H9 (cell line): ENCODE results near the gene ME3. TPM values are rescaled to one million over a fixed set of nuclear protein-coding genes. Genes with fewer than 3 reads are reported as not detected.

ENCODE experiments used
- DNase-seq: peaks from one replicate; pipeline ENCODE4 v3.0.0-alpha.2; 2017
- H2AFZ ChIP-seq: one replicate; pipeline ENCODE4 v1.6.1; 2013; ENCODE audit warnings: mild to moderate bottlenecking, low read length, control low read depth, moderate library complexity
- H2AK5ac ChIP-seq: 2 replicates; pipeline ENCODE4 v1.6.1; 2013; ENCODE audit warnings: low read length, control low read depth, mixed read lengths; ENCODE audit not compliant: insufficient read length
- H2BK120ac ChIP-seq: one replicate; pipeline ENCODE4 v1.6.1; 2013; ENCODE audit warnings: low read depth, mild to moderate bottlenecking, low read length, control low read depth, inconsistent platforms; ENCODE audit not compliant: poor library complexity, severe bottlenecking
- H2BK12ac ChIP-seq: 2 replicates; pipeline ENCODE4 v1.6.1; 2013; ENCODE audit warnings: low read length, control low read depth, mixed read lengths, low read depth; ENCODE audit not compliant: insufficient read length
- H2BK15ac ChIP-seq: 2 replicates; pipeline ENCODE4 v1.6.1; 2013; ENCODE audit warnings: low read depth, low read length, control low read depth
- H2BK20ac ChIP-seq: one replicate; pipeline ENCODE4 v1.6.1; 2013; ENCODE audit warnings: low read depth, mild to moderate bottlenecking, low read length, control low read depth, inconsistent platforms; ENCODE audit not compliant: poor library complexity, severe bottlenecking
- H2BK5ac ChIP-seq: 2 replicates; pipeline ENCODE4 v1.6.1; 2013; ENCODE audit warnings: low read length, control low read depth, mixed read lengths; ENCODE audit not compliant: insufficient read length
- H3K14ac ChIP-seq: 2 replicates; pipeline ENCODE4 v1.6.1; 2013; ENCODE audit warnings: low read length, control low read depth; ENCODE audit not compliant: insufficient read depth
- H3K18ac ChIP-seq: 2 replicates; pipeline ENCODE4 v1.6.1; 2013; ENCODE audit warnings: low read depth, mild to moderate bottlenecking, mixed read lengths, low read length, control low read depth; ENCODE audit not compliant: insufficient read length
- H3K23ac ChIP-seq: 2 replicates; pipeline ENCODE4 v1.6.1; 2013; ENCODE audit warnings: low read length, control low read depth, mixed read lengths, low read depth; ENCODE audit not compliant: insufficient read length
- H3K23me2 ChIP-seq: 2 replicates; pipeline ENCODE4 v1.6.1; 2013; ENCODE audit warnings: low read depth, mild to moderate bottlenecking, mixed read lengths, low read length, control low read depth; ENCODE audit not compliant: insufficient read length, poor library complexity, severe bottlenecking
- H3K27ac ChIP-seq: 2 replicates; pipeline ENCODE4 v1.5.1; 2013; ENCODE audit warnings: low read length, control low read depth, mixed read lengths, low read depth; ENCODE audit not compliant: insufficient read length
- H3K27me3 ChIP-seq: 2 replicates; pipeline ENCODE4 v1.6.1; 2013; ENCODE audit warnings: low read length, control low read depth, inconsistent platforms; ENCODE audit not compliant: insufficient read depth
- H3K4ac ChIP-seq: 2 replicates; pipeline ENCODE4 v1.6.1; 2013; ENCODE audit warnings: low read depth, mild to moderate bottlenecking, control low read depth, inconsistent platforms, low read length, moderate library complexity
- H3K4me1 ChIP-seq: 2 replicates; pipeline ENCODE4 v1.6.1; 2013; ENCODE audit warnings: low read length, control low read depth, inconsistent platforms; ENCODE audit not compliant: insufficient read depth
- H3K4me2 ChIP-seq: 2 replicates; pipeline ENCODE4 v1.6.1; 2013; ENCODE audit warnings: low read length, control low read depth, mixed read lengths; ENCODE audit not compliant: insufficient read length, insufficient read depth
- H3K56ac ChIP-seq: 2 replicates; pipeline ENCODE4 v1.6.1; 2013; ENCODE audit warnings: low read depth, mild to moderate bottlenecking, mixed read lengths, low read length, control low read depth; ENCODE audit not compliant: insufficient read length
- H3K79me1 ChIP-seq: 2 replicates; pipeline ENCODE4 v1.6.1; 2013; ENCODE audit warnings: low read depth, mild to moderate bottlenecking, moderate library complexity, low read length, control low read depth, inconsistent platforms; ENCODE audit not compliant: insufficient read depth, poor library complexity, severe bottlenecking
- H3K79me2 ChIP-seq: 2 replicates; pipeline ENCODE4 v1.6.1; 2013; ENCODE audit warnings: low read length, control low read depth, inconsistent platforms; ENCODE audit not compliant: insufficient read depth
- H3K9ac ChIP-seq: 2 replicates; pipeline ENCODE4 v1.6.1; 2013; ENCODE audit warnings: low read length, control low read depth, mixed read lengths; ENCODE audit not compliant: insufficient read length; ENCODE audit errors: extremely low read depth
- H3K9me3 ChIP-seq: one replicate; pipeline ENCODE4 v1.6.1; 2013; ENCODE audit warnings: low read depth, low read length, inconsistent platforms; ENCODE audit not compliant: control insufficient read depth
- H3T11ph ChIP-seq: one replicate; pipeline ENCODE4 v1.6.1; 2013; ENCODE audit warnings: mild to moderate bottlenecking, low read length, control low read depth, inconsistent platforms
- H4K20me1 ChIP-seq: one replicate; pipeline ENCODE4 v1.6.1; 2013; ENCODE audit not compliant: control insufficient read depth, insufficient read length, insufficient read depth
- H4K5ac ChIP-seq: 2 replicates; pipeline ENCODE4 v1.6.1; 2013; ENCODE audit warnings: low read depth, mild to moderate bottlenecking, mixed read lengths, low read length, control low read depth; ENCODE audit not compliant: insufficient read length
- H4K8ac ChIP-seq: replicated peaks from 2 replicates; pipeline ENCODE4 v1.6.1; 2013; ENCODE audit warnings: low read length, control low read depth, mixed read lengths, low read depth; ENCODE audit not compliant: insufficient read length
- H4K91ac ChIP-seq: 2 replicates; pipeline ENCODE4 v1.6.1; 2013; ENCODE audit warnings: low read depth, mild to moderate bottlenecking, moderate library complexity, mixed read lengths, low read length, control low read depth; ENCODE audit not compliant: insufficient read length
- H3K27ac Mint-ChIP-seq, 3 experiments: 2 replicates in 2 of 3; 3 replicates in 1 of 3; pipeline ENCODE4 v1.8.0; 2020 to 2021; ENCODE audit warnings: mixed read lengths in 3 of 3, mild to moderate bottlenecking in 1 of 3, moderate library complexity in 1 of 3
- H3K27me3 Mint-ChIP-seq: 2 replicates; pipeline ENCODE4 v1.8.0; 2021; ENCODE audit warnings: low read depth, mild to moderate bottlenecking, moderate library complexity, mixed read lengths
- H3K36me3 Mint-ChIP-seq, 3 experiments: 2 replicates in 2 of 3; 3 replicates in 1 of 3; pipeline ENCODE4 v1.8.0; 2020 to 2021; ENCODE audit warnings: low read depth in 3 of 3, mixed read lengths in 3 of 3; ENCODE audit not compliant: insufficient read depth in 1 of 3
- H3K4me1 Mint-ChIP-seq, 2 experiments: 2 replicates each; pipeline ENCODE4 v1.8.0; 2020; ENCODE audit warnings: mixed read lengths in 2 of 2
- H3K4me3 Mint-ChIP-seq, 2 experiments: 2 replicates in 1 of 2; 3 replicates in 1 of 2; pipeline ENCODE4 v1.8.0; 2020 to 2021; ENCODE audit warnings: mild to moderate bottlenecking in 2 of 2, mixed read lengths in 2 of 2, moderate library complexity in 1 of 2
- H3K9me3 Mint-ChIP-seq, 2 experiments: 2 replicates in 1 of 2; 3 replicates in 1 of 2; pipeline ENCODE4 v1.8.0; 2020; ENCODE audit warnings: mild to moderate bottlenecking in 2 of 2, mixed read lengths in 2 of 2, moderate library complexity in 1 of 2
- CTCF ChIP-seq: fragments of 200-600 bp; sonication (generic); conservative IDR thresholded peaks from 3 replicates; pipeline ENCODE4 v1.8.0; 2021; ENCODE audit warnings: antibody characterized with exemption, mild to moderate bottlenecking
- WGBS: extraction: QIAGEN DNeasy Blood & Tissue Kit; methylation state at CpG from one replicate; pipeline ENCODE4 v1.1.7; 2013; ENCODE audit warnings: missing lambda C conversion rate, low lambda C conversion rate, mixed read lengths; ENCODE audit not compliant: insufficient read length; ENCODE audit errors: extremely low coverage; 5-methylcytosine and 5-hydroxymethylcytosine counted together
- total RNA-seq: library from RNA; stranded (reverse); gene quantifications from 2 replicates; pipeline ENCODE4 v1.2.1, GENCODE V29; 2021

The ME3 gene
- total RNA-seq, 1 experiment from 2014 or later = 2.8 TPM

- Histone ChIP-seq H2BK15ac (no peak overlapping the region), H3K9me3 (no peaks in the 10 kb centered on the region), H4K20me1 (no peaks in the 10 kb centered on the region), H3K4me1 (no peaks in the 10 kb centered on the region; the same call in 1 of the 2 replicates), H3K27me3 (no peaks in the 10 kb centered on the region), H4K91ac (no peak overlapping the region), H3K4ac (no peak overlapping the region), H4K5ac (no peak overlapping the region), H2BK20ac (no peak overlapping the region), H3K56ac (no peak overlapping the region), H3K27ac (no peak overlapping the region), H3K23me2 (no peaks in the 10 kb centered on the region), H2AK5ac (no peak overlapping the region), H2AFZ (no peak overlapping the region), H2BK5ac (no peak overlapping the region), H3K79me2 (no peaks in the 10 kb centered on the region), H4K8ac (no peak overlapping the region), H3K4me2 (no peak overlapping the region), H3K14ac (no peak overlapping the region), H3K79me1 (no peaks in the 10 kb centered on the region), H3K23ac (no peak overlapping the region), H2BK120ac (no peak overlapping the region), H2BK12ac (no peak overlapping the region), H3T11ph (no peak overlapping the region), H3K18ac (no peak overlapping the region), H3K9ac (no peak overlapping the region)
- Mint-ChIP-seq H3K9me3 (peaks cover 0 to under 1% of the 10 kb centered on the region in 2 experiments; a peak in 1 of 5 replicates), H3K27ac (no peak overlapping the region; a peak in 2 of 7 replicates), H3K36me3 (no peaks in the 10 kb centered on the region), H3K4me1 (peaks cover 8 to 9% of the 10 kb centered on the region in 2 experiments), H3K27me3 (no peaks in the 10 kb centered on the region), H3K4me3 (no peak overlapping the region)
- WGBS = no CpG with 5 or more reads among the region's 4 CpGs
- no peak for TF ChIP-seq CTCF
- DNase-seq = no peak
These were observed 120.9 kb downstream of the ME3 start for GRCh38 chr11:86551288-86552092.
